ENCODE measurements around the gene SH3TC1. TPM values are rescaled to one million over a fixed set of nuclear protein-coding genes. Genes with fewer than 3 reads are reported as not detected.

The SH3TC1 gene
- total RNA-seq, 1 donor from 2014 or later: 1.2 TPM

- no peak for TF ChIP-seq CTCF (IDR thresholded peaks at IDR 0.05; ENCODE audit: insufficient read depth, low read depth, low read length)
- TF ChIP-seq EZH2 (IDR thresholded peaks at IDR 0.05; ENCODE audit: insufficient read depth, low read length): no peak
- no peak overlapping the region for H3K9ac ChIP-seq (ENCODE audit: low read length)
- no peak overlapping the region for H3K4me2 ChIP-seq (ENCODE audit: low read length)
- H3K36me3 ChIP-seq (ENCODE audit: insufficient read depth, low read length): no peaks in the 10 kb centered on the region
- H3K27ac ChIP-seq (ENCODE audit: low read depth, low read length): no peak overlapping the region
- no peak for DNase-seq (ENCODE audit: low read depth)
- H3K4me3 ChIP-seq (ENCODE audit: insufficient read depth, low read depth, low read length): no peak overlapping the region
- H3K27me3 Mint-ChIP-seq (ENCODE audit: low read depth, unreplicated experiment): peaks cover 16% of the 10 kb centered on the region
- H3K79me2 ChIP-seq (ENCODE audit: insufficient read depth, low read length): no peaks in the 10 kb centered on the region
- H3K9me3 ChIP-seq (ENCODE audit: insufficient read depth, low read depth, low read length): no peaks in the 10 kb centered on the region
- no peak overlapping the region for H3K27ac Mint-ChIP-seq (ENCODE audit: unreplicated experiment)
- no peak overlapping the region for H3K4me3 Mint-ChIP-seq (ENCODE audit: unreplicated experiment)
- H3K9me3 Mint-ChIP-seq (ENCODE audit: unreplicated experiment): no peaks in the 10 kb centered on the region
- H4K20me1 ChIP-seq (ENCODE audit: insufficient read depth, low read length): no peaks in the 10 kb centered on the region
- no peaks in the 10 kb centered on the region for H3K27me3 ChIP-seq (ENCODE audit: insufficient read depth, low read length)
- no peaks in the 10 kb centered on the region for H3K36me3 Mint-ChIP-seq (ENCODE audit: low read depth, unreplicated experiment)
- H3K4me1 Mint-ChIP-seq (ENCODE audit: low read depth, unreplicated experiment): no peaks in the 10 kb centered on the region
- peaks cover 5% of the 10 kb centered on the region for H3K4me1 ChIP-seq (ENCODE audit: insufficient read depth, low read length)
- H2AFZ ChIP-seq (ENCODE audit: low read depth, low read length): no peak overlapping the region
- no peak for FAIRE-seq
Observed at GRCh38 chr4:8235224-8235623, 36.1 kb downstream of the SH3TC1 start.

- TF ChIP-seq CTCF (IDR thresholded peaks at IDR 0.05; ENCODE audit: insufficient read depth, low read depth, low read length): no peak
- TF ChIP-seq EZH2 (IDR thresholded peaks at IDR 0.05; ENCODE audit: insufficient read depth, low read length): no peak
- Mint-ChIP-seq H3K4me3 (ENCODE audit: unreplicated experiment) (no peak overlapping the region), H3K4me1 (ENCODE audit: low read depth, unreplicated experiment) (no peaks in the 10 kb centered on the region), H3K27ac (ENCODE audit: unreplicated experiment) (no peak overlapping the region), H3K9me3 (ENCODE audit: unreplicated experiment) (no peaks in the 10 kb centered on the region), H3K27me3 (ENCODE audit: low read depth, unreplicated experiment) (peaks cover 16% of the 10 kb centered on the region), H3K36me3 (ENCODE audit: low read depth, unreplicated experiment) (no peaks in the 10 kb centered on the region)
- Histone ChIP-seq H3K27ac (ENCODE audit: low read depth, low read length) (no peak overlapping the region), H3K27me3 (ENCODE audit: insufficient read depth, low read length) (no peaks in the 10 kb centered on the region), H3K79me2 (ENCODE audit: insufficient read depth, low read length) (no peaks in the 10 kb centered on the region), H3K9ac (ENCODE audit: low read length) (no peak overlapping the region), H2AFZ (ENCODE audit: low read depth, low read length) (no peak overlapping the region), H3K4me2 (ENCODE audit: low read length) (no peak overlapping the region), H3K4me1 (ENCODE audit: insufficient read depth, low read length) (peaks cover 5% of the 10 kb centered on the region), H3K36me3 (ENCODE audit: insufficient read depth, low read length) (no peaks in the 10 kb centered on the region), H4K20me1 (ENCODE audit: insufficient read depth, low read length) (no peaks in the 10 kb centered on the region), H3K4me3 (ENCODE audit: insufficient read depth, low read depth, low read length) (no peak overlapping the region), H3K9me3 (ENCODE audit: insufficient read depth, low read depth, low read length) (no peaks in the 10 kb centered on the region)
- DNase-seq (ENCODE audit: low read depth): no peak
- no peak for FAIRE-seq
Observed at GRCh38 chr4:8235686-8236085, 36.6 kb downstream of the SH3TC1 start.

GRCh38 chr4:8236106-8236919 is 37.2 kb downstream of the SH3TC1 start:
- no peak overlapping the region for H3K27ac Mint-ChIP-seq (ENCODE audit: unreplicated experiment)
- H3K4me3 Mint-ChIP-seq (ENCODE audit: unreplicated experiment): no peak overlapping the region
- H3K4me1 ChIP-seq (ENCODE audit: insufficient read depth, low read length): peaks cover 1% of the 10 kb centered on the region
- no peak overlapping the region for H2AFZ ChIP-seq (ENCODE audit: low read depth, low read length)
- FAIRE-seq (no peak), DNase-seq (ENCODE audit: low read depth) (no peak)
- no peaks in the 10 kb centered on the region for H3K27me3 ChIP-seq (ENCODE audit: insufficient read depth, low read length)
- H4K20me1 ChIP-seq (ENCODE audit: insufficient read depth, low read length): no peaks in the 10 kb centered on the region
- H3K9ac ChIP-seq (ENCODE audit: low read length): no peak overlapping the region
- H3K36me3 ChIP-seq (ENCODE audit: insufficient read depth, low read length): no peaks in the 10 kb centered on the region
- H3K79me2 ChIP-seq (ENCODE audit: insufficient read depth, low read length): no peaks in the 10 kb centered on the region
- H3K36me3 Mint-ChIP-seq (ENCODE audit: low read depth, unreplicated experiment): no peaks in the 10 kb centered on the region
- no peak for TF ChIP-seq EZH2 (IDR thresholded peaks at IDR 0.05; ENCODE audit: insufficient read depth, low read length)
- H3K9me3 Mint-ChIP-seq (ENCODE audit: unreplicated experiment): no peaks in the 10 kb centered on the region
- H3K9me3 ChIP-seq (ENCODE audit: insufficient read depth, low read depth, low read length): no peaks in the 10 kb centered on the region
- no peak overlapping the region for H3K4me2 ChIP-seq (ENCODE audit: low read length)
- H3K4me1 Mint-ChIP-seq (ENCODE audit: low read depth, unreplicated experiment): no peaks in the 10 kb centered on the region
- no peak overlapping the region for H3K4me3 ChIP-seq (ENCODE audit: insufficient read depth, low read depth, low read length)
- H3K27me3 Mint-ChIP-seq (ENCODE audit: low read depth, unreplicated experiment): peaks cover 16% of the 10 kb centered on the region
- no peak overlapping the region for H3K27ac ChIP-seq (ENCODE audit: low read depth, low read length)
